Gastroesophageal sphincter (tissue), 3 donors: ENCODE measurements around the gene NCAPD2.
"Not testable (repeated sequence)": the region's sequence is repeated elsewhere in the genome, so short reads cannot be mapped to it uniquely, and the experiment has no call there.

Experiments used
- CTCF ChIP-seq, 4 experiments: fragments of 200-600 bp in 2 of 4; fragments of 450-650 bp in 2 of 4; sonication (generic) in 1 of 4; IDR thresholded peaks; one replicate each; pipeline ENCODE4 v1.5.1; 2017 to 2019; ENCODE audit warnings: antibody characterized with exemption in 4 of 4, mild to moderate bottlenecking in 2 of 4, moderate library complexity in 2 of 4
- POLR2A ChIP-seq, 2 donors: fragments of 450-650 bp; IDR thresholded peaks; one replicate each; pipeline ENCODE4 v1.6.1; 2017; ENCODE audit warnings: antibody characterized with exemption in 2 of 2, mild to moderate bottlenecking in 2 of 2, moderate library complexity in 1 of 2

- not testable (repeated sequence) for TF ChIP-seq CTCF, POLR2A (IDR thresholded peaks at IDR 0.05)
Observed at GRCh38 chr12:6477601-6478377, 16.1 kb upstream of the NCAPD2 start.
